Panc1 (cell line): Measurements from ENCODE around the gene SH3BP4. TPM values are rescaled to one million over a fixed set of nuclear protein-coding genes. Genes with fewer than 3 reads are reported as not detected.

Experiments
- ATAC-seq: fragments of 200-7000 bp; cut with Tn5 transposase; 2 replicates; pipeline ENCODE4 v1.9.1; 2020; ENCODE audit warnings: mild to moderate bottlenecking, moderate library complexity
- BruUV-seq: library from RNA; stranded (reverse); fragments of 400-500 nt; replicated peaks from 2 replicates; lab custom pipeline; 2021; lab: Mats Ljungman, UMichigan
- CTCF ChIA-PET: fragments of 300-600 bp; sonication (Branson Sonifier 250); formaldehyde crosslinking; loops from one replicate; lab custom pipeline; 2022; ENCODE audit warnings: antibody characterized with exemption; lab: Charles Lee
- POLR2A ChIA-PET: fragments of 300-600 bp; sonication (Branson Sonifier 250); formaldehyde crosslinking; loops from one replicate; lab custom pipeline; 2022; ENCODE audit warnings: antibody characterized with exemption; lab: Charles Lee
- DNase-seq: peaks from one replicate; pipeline ENCODE4 v3.0.0-alpha.2; 2010; ENCODE audit warnings: low read depth, low spot score
- H3K27ac ChIP-seq: 2 replicates; pipeline ENCODE4 v1.5.1; 2011; ENCODE audit warnings: mild to moderate bottlenecking, low read length, inconsistent platforms
- H3K27me3 ChIP-seq: fragments of 200-500 bp; sonication (Bioruptor generic); 2 replicates; pipeline ENCODE4 v1.6.0; 2014; ENCODE audit warnings: low read length, inconsistent platforms; ENCODE audit not compliant: control insufficient read depth, insufficient read depth
- H3K36me3 ChIP-seq: fragments of 200-500 bp; sonication (Bioruptor generic); 2 replicates; pipeline ENCODE4 v1.5.1; 2014; ENCODE audit warnings: inconsistent platforms, mild to moderate bottlenecking, low read length, moderate library complexity; ENCODE audit not compliant: control insufficient read depth, insufficient read depth
- H3K4me1 ChIP-seq: 2 replicates; pipeline ENCODE4 v1.5.1; 2011; ENCODE audit warnings: inconsistent platforms, mild to moderate bottlenecking, low read length, moderate library complexity; ENCODE audit not compliant: control insufficient read depth, insufficient read depth
- H3K4me3 ChIP-seq, 2 experiments: 2 replicates each; pipeline ENCODE4 v1.5.1; 2011 to 2012; ENCODE audit warnings: low read depth in 2 of 2, low read length in 2 of 2, mild to moderate bottlenecking in 2 of 2, inconsistent platforms in 1 of 2, moderate library complexity in 1 of 2
- H3K9me3 ChIP-seq: fragments of 200-500 bp; sonication (Bioruptor generic); 2 replicates; pipeline ENCODE4 v1.5.1; 2014; ENCODE audit warnings: low read depth, mild to moderate bottlenecking, inconsistent platforms, low read length, moderate library complexity; ENCODE audit not compliant: control insufficient read depth, insufficient read depth
- CTCF ChIP-seq: fragments of 450-650 bp; IDR thresholded peaks from 2 replicates; pipeline ENCODE4 v1.5.1; 2017; ENCODE audit warnings: mild to moderate bottlenecking
- POLR2AphosphoS5 ChIP-seq: IDR thresholded peaks from 2 replicates; pipeline ENCODE4 v1.6.1; 2012; ENCODE audit warnings: mild to moderate bottlenecking, low read depth, low read length, moderate library complexity
- REST ChIP-seq, 2 experiments: IDR thresholded peaks; 2 replicates each; pipeline ENCODE4 v1.6.1; 2011 to 2012; ENCODE audit warnings: low read depth in 2 of 2, control low read depth in 1 of 2, low read length in 1 of 2, mild to moderate bottlenecking in 1 of 2, moderate library complexity in 1 of 2; ENCODE audit not compliant: insufficient read depth in 1 of 2
- SIN3A ChIP-seq: IDR thresholded peaks from 2 replicates; pipeline ENCODE4 v1.6.1; 2012; ENCODE audit warnings: low read depth, mild to moderate bottlenecking, low read length, moderate library complexity, borderline replicate concordance; ENCODE audit not compliant: insufficient read depth
- TCF7L2 ChIP-seq: IDR thresholded peaks from 2 replicates; pipeline ENCODE4 v1.6.1; 2011; ENCODE audit warnings: mild to moderate bottlenecking, low read depth, low read length, inconsistent platforms
- in situ Hi-C: cut with HindIII; loops from 2 replicates; pipeline ENCODE4 v1.10.0; 2016; ENCODE audit warnings: low sequenced_read_pairs, low pct_unique_long_range_greater_than_20kb
- intact Hi-C: fragments of 100-400 bp; cut with micrococcal nuclease; formaldehyde crosslinking; loops from one replicate; pipeline ENCODE4 v1.10.0; 2022; ENCODE audit not compliant: unreplicated experiment
- total RNA-seq: library from RNA; stranded (reverse); gene quantifications from one replicate; pipeline ENCODE4 v1.2.1, GENCODE V29; 2021; ENCODE audit not compliant: unreplicated experiment

SH3BP4 gene
- total RNA-seq, 1 experiment from 2014 or later, result 133 TPM

GRCh38 chr2:235049069-235049468, 97.3 kb downstream of the SH3BP4 start:
- ATAC-seq (no peak), DNase-seq (no peak)
- H3K4me1 ChIP-seq, result peaks cover 16% of the 10 kb centered on the region
- POLR2A ChIA-PET, result no interaction called here
- TF ChIP-seq CTCF, result no peak
- no peak for TF ChIP-seq SIN3A
- no peak for TF ChIP-seq POLR2AphosphoS5
- TF ChIP-seq REST (IDR thresholded peaks at IDR 0.05; ENCODE audit: insufficient read depth in 1 of 2, low read depth in 2 of 2, low read length in 1 of 2), result no peak
- TF ChIP-seq TCF7L2, result no peak
- H3K27me3 ChIP-seq, result no peaks in the 10 kb centered on the region
- H3K36me3 ChIP-seq, result peaks cover 10% of the 10 kb centered on the region
- CTCF ChIA-PET, result no interaction called here
- BruUV-seq, result no TSS peak
- no peaks in the 10 kb centered on the region for H3K9me3 ChIP-seq
- no peak overlapping the region for H3K4me3 ChIP-seq
- intact Hi-C loops, result no loop called here
- H3K27ac ChIP-seq, result peak overlapping the region; percentile 55
- in situ Hi-C loops, result no loop called here

- Histone ChIP-seq H3K27me3 (no peaks in the 10 kb centered on the region), H3K27ac (no peak overlapping the region), H3K9me3 (no peaks in the 10 kb centered on the region), H3K4me1 (peaks cover 16% of the 10 kb centered on the region), H3K4me3 (no peak overlapping the region), H3K36me3 (peaks cover 11% of the 10 kb centered on the region)
- BruUV-seq, result no TSS peak
- POLR2A ChIA-PET, result interaction anchor here (0.5 kb wide), 1 partner anchor 13 kb away, joined by 3 read pairs; no protein-coding TSS in a partner anchor
- ATAC-seq, result no peak
- no peak for DNase-seq
- in situ Hi-C loops, result no loop called here
- CTCF ChIA-PET, result no interaction called here
- TF ChIP-seq POLR2AphosphoS5 (no peak), REST (IDR thresholded peaks at IDR 0.05; ENCODE audit: insufficient read depth in 1 of 2, low read depth in 2 of 2, low read length in 1 of 2) (no peak), CTCF (no peak), SIN3A (no peak), TCF7L2 (no peak)
- intact Hi-C loops, result no loop called here
Observed at GRCh38 chr2:235049719-235050118, 97.9 kb downstream of the SH3BP4 start.
